T-helper 2 cell treated with Interferon-gamma antibody and Interleukin-4, amounts not matched to agents 5 μg/mL and 100 μg/mL, for 36 hours (primary cell): ENCODE measurements around the gene PLA2G4D.
"Not testable (repeated sequence)": the region's sequence is repeated elsewhere in the genome, so short reads cannot be mapped to it uniquely, and the experiment has no call there.

Source experiments
- DNase-seq: peaks from one replicate; pipeline ENCODE4 v3.0.0; 2021; ENCODE audit warnings: low spot score
- H3K27ac Mint-ChIP-seq: one replicate; pipeline ENCODE4 v1.8.0; 2021; ENCODE audit warnings: mild to moderate bottlenecking, mixed read lengths
- H3K27me3 Mint-ChIP-seq: one replicate; pipeline ENCODE4 v1.8.0; 2021; ENCODE audit warnings: low read depth, mixed read lengths
- H3K36me3 Mint-ChIP-seq: one replicate; pipeline ENCODE4 v1.8.0; 2021; ENCODE audit warnings: low read depth, mixed read lengths
- H3K4me1 Mint-ChIP-seq: one replicate; pipeline ENCODE4 v1.8.0; 2021; ENCODE audit warnings: low read depth, mixed read lengths
- H3K4me3 Mint-ChIP-seq: one replicate; pipeline ENCODE4 v1.8.0; 2022; ENCODE audit warnings: mild to moderate bottlenecking, moderate library complexity, mixed read lengths
- H3K9me3 Mint-ChIP-seq: one replicate; pipeline ENCODE4 v1.8.0; 2021; ENCODE audit warnings: mixed read lengths

Gene PLA2G4D

DNA sequence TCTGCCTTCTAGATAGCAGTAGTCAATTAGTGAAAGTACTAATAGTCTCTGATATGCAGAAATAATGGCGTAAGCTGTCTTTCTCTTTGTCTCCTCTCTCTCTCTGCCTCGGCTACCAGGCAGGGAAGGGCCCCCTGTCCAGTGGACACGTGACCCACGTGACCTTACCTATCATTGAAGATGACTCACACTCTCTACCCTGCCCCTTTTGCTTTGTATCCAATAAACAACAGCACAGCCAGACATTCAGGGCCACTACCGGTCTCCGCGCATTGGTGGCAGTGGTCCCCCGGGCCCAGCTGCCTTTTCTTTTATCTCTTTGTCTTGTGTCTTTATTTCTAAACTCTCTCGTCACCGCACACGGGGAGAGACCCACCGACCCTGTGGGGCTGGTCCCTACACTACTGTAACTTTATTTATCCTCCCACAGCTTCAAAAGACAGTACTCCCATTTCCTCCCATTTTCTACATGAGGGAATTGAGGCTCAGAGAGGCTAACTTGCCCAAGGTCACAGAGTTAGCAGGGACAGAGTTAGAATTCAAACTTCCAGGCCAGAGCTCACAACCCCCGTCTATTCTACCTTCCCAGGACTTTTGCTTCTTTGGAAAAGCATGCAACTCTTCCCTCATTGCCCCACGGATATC lies 2.5 kb downstream of the PLA2G4D start:
- H3K36me3 Mint-ChIP-seq, H3K27me3 Mint-ChIP-seq, H3K4me3 Mint-ChIP-seq, H3K9me3 Mint-ChIP-seq, H3K4me1 Mint-ChIP-seq, H3K27ac Mint-ChIP-seq, DNase-seq: not testable (repeated sequence)

DNA sequence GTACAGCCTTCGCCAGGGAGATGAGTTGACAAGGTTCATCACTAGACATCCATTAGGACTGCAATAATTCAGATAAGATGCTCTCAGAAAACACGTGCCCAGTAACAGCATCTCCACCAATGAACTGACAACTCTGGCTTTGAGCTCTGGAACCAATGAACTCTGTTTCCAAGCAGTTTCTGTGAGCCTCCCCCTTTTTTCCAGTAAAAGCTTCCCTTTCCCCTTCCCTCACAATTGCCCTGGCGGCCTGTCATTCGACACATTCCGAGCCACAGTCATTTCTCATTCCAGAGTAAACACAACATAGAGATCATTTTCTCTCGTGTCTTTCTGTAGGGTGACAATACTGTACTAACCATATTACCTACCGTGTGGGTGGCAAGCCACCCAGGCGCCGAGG lies 3.6 kb downstream of the PLA2G4D start:
- H3K4me3 Mint-ChIP-seq = no peak overlapping the region
- H3K27me3 Mint-ChIP-seq = peaks cover 6% of the 10 kb centered on the region

GRCh38 chr15:42090370-42090769 lies 4.0 kb downstream of the PLA2G4D start:
- Mint-ChIP-seq H3K9me3 (no peaks in the 10 kb centered on the region), H3K36me3 (no peaks in the 10 kb centered on the region), H3K27me3 (peaks cover 6% of the 10 kb centered on the region), H3K4me1 (peaks cover 6% of the 10 kb centered on the region), H3K4me3 (no peak overlapping the region), H3K27ac (no peak overlapping the region)
- no peak for DNase-seq

More for the DNA sequence above, 3.6 kb downstream of the PLA2G4D start:
- Mint-ChIP-seq H3K9me3 (no peaks in the 10 kb centered on the region), H3K4me1 (peaks cover 6% of the 10 kb centered on the region), H3K36me3 (no peaks in the 10 kb centered on the region), H3K27ac (no peak overlapping the region)
- DNase-seq = no peak

GRCh38 chr15:42089942-42090341 lies 4.4 kb downstream of the PLA2G4D start:
- H3K9me3 Mint-ChIP-seq = no peaks in the 10 kb centered on the region
- H3K27me3 Mint-ChIP-seq = peaks cover 6% of the 10 kb centered on the region
- H3K4me3 Mint-ChIP-seq = no peak overlapping the region
- H3K36me3 Mint-ChIP-seq = no peaks in the 10 kb centered on the region
- no peak for DNase-seq
- peaks cover 6% of the 10 kb centered on the region for H3K4me1 Mint-ChIP-seq
- no peak overlapping the region for H3K27ac Mint-ChIP-seq

GRCh38 chr15:42088801-42089640 lies 5.3 kb downstream of the PLA2G4D start:
- no peak for DNase-seq
- Mint-ChIP-seq H3K36me3 (no peaks in the 10 kb centered on the region), H3K4me1 (peaks cover 6% of the 10 kb centered on the region), H3K27ac (no peak overlapping the region), H3K27me3 (peaks cover 6% of the 10 kb centered on the region), H3K4me3 (no peak overlapping the region), H3K9me3 (no peaks in the 10 kb centered on the region)

DNA sequence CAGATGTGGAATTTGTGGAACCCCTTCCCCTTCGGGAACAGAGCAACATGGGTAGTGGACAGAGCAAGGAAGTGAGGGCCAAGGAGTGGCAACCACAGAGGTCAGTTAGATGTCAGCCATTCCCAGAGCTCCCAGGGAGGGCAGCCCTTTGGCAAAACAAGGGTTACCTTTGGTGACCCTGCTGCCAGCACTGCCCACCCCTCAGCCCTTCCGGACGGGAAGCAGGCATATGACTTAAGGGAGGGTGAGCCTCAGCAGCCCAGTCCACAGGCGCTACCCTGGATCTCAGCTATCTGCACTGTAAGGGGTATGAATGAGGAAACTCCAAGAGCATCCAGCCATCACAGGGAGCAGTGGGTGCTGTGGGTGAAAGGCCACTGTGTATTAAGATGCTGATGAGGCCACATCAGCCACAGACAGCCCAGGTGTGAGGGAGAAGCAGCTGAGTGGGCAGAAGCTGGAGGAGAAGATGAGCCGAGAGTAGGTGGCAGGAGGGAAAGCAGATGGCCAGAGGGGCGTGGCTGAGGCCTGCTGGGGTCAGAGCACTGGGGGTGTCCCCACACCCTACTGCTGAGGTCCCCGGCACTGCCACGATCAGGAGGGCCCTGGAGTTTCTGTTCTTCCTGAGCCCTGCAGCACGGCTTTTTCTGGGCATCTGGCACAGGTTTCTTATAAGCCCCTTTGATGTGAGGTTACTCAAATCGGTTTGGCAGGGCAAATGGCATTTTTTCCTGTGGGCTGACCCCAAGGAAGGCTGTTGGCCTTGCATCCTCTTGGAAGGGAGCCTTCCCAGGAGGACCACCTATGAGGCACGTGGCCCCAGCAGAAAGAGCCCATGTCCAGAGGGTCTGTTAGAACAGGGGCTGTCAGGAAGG lies 6.2 kb downstream of the PLA2G4D start:
- no peak overlapping the region for H3K27ac Mint-ChIP-seq
- H3K36me3 Mint-ChIP-seq = no peaks in the 10 kb centered on the region
- no peak overlapping the region for H3K4me3 Mint-ChIP-seq
- no peaks in the 10 kb centered on the region for H3K9me3 Mint-ChIP-seq
- H3K27me3 Mint-ChIP-seq = peaks cover 6% of the 10 kb centered on the region
- peaks cover 6% of the 10 kb centered on the region for H3K4me1 Mint-ChIP-seq
- DNase-seq = no peak

- DNase-seq = no peak
- peaks cover 6% of the 10 kb centered on the region for H3K27me3 Mint-ChIP-seq
- H3K27ac Mint-ChIP-seq = no peak overlapping the region
- H3K4me1 Mint-ChIP-seq = peaks cover 6% of the 10 kb centered on the region
- H3K4me3 Mint-ChIP-seq = no peak overlapping the region
- no peaks in the 10 kb centered on the region for H3K36me3 Mint-ChIP-seq
- H3K9me3 Mint-ChIP-seq = no peaks in the 10 kb centered on the region
Measured at GRCh38 chr15:42087460-42087859, 6.9 kb downstream of the PLA2G4D start.

GRCh38 chr15:42085721-42086120 lies 8.6 kb downstream of the PLA2G4D start:
- Mint-ChIP-seq H3K27ac (no peak overlapping the region), H3K36me3 (no peaks in the 10 kb centered on the region), H3K27me3 (peaks cover 6% of the 10 kb centered on the region), H3K4me1 (peaks cover 1% of the 10 kb centered on the region), H3K4me3 (no peak overlapping the region), H3K9me3 (no peaks in the 10 kb centered on the region)
- no peak for DNase-seq

DNA sequence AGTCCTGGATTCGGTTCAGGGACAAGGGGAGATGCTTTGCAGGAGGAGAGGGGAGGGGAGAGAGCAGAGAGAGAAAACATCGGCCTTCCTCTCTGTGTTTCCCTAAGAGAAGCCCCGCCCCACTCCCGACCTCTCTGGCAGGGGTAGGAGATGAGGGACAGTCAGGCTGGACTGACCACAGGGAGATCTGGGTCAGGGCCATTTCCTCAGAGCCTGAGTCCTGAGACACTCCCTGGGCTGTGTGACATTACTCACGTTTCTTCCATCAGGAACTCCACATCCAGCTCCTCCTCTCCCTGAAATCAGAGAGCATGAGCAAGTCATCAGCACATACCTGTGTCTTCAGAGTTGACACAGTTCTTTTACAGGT lies 9.1 kb downstream of the PLA2G4D start:
- Mint-ChIP-seq H3K27ac (no peak overlapping the region), H3K36me3 (no peaks in the 10 kb centered on the region), H3K9me3 (no peaks in the 10 kb centered on the region), H3K4me1 (peaks cover 1% of the 10 kb centered on the region), H3K27me3 (peaks cover 9% of the 10 kb centered on the region), H3K4me3 (no peak overlapping the region)
- DNase-seq = no peak

DNA sequence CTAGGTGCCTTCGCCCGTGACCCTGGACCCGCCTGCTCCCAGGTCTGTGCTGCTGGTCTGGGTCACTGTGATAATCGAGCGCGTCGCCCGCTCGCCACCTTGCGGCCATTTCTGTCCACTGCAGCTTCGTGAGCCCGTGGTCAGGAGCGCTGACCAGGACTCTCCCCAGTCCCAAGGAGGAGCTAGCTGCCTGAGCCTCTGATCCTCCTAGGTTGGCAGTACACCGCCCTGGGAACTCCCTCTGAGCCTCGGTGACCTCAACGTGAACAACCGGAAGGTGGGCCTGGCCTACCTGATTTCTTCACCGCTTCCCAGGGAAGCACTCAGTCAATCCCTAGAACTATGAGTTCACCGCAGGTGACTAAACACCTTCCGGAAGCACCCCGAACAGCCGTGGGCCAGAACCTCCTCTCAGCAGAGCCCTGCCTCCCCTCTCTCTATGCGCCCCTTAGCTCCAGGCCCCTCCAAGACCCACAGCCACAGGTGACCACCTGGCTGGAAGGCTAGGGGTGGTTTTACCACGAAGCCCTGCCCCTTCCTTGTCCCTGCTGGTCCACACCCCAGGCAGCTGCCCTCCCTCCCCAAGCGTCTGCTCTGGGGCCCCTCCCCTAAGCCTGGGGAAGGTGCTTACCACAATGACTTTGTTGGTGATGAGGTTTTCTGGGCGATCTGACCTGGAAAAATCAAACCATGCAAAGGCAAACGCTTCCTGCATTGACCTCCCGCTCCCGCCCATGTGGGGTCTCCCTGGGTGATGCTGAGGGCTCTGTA lies 9.7 kb downstream of the PLA2G4D start:
- H3K27me3 Mint-ChIP-seq = peaks cover 6% of the 10 kb centered on the region
- peaks cover 1% of the 10 kb centered on the region for H3K4me1 Mint-ChIP-seq
- H3K27ac Mint-ChIP-seq = no peak overlapping the region
- no peaks in the 10 kb centered on the region for H3K9me3 Mint-ChIP-seq
- H3K36me3 Mint-ChIP-seq = no peaks in the 10 kb centered on the region
- H3K4me3 Mint-ChIP-seq = no peak overlapping the region
- peak; percentile 31 for DNase-seq

DNA sequence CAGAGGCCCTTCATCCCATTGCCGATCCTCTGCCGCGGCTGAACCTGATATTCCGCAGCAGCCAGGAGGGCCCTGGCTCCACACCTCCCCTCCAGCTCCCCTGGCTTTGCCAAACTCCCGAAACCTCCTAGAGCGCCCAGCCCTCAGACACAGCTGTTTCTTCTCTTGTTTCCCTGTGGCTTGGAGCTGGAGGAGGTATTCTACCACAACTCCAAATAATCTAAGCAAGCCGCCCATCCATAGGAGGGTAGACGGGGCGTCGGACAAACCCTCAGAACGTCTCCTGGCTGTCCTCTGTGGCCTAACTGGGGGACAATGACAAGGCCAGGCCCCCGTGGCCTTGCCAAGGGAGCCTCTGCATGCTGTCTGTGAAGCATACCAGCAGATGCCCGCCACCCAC lies 10.4 kb downstream of the PLA2G4D start:
- Mint-ChIP-seq H3K9me3 (no peaks in the 10 kb centered on the region), H3K27me3 (peaks cover 5% of the 10 kb centered on the region), H3K4me1 (peaks cover 1% of the 10 kb centered on the region), H3K36me3 (no peaks in the 10 kb centered on the region), H3K4me3 (no peak overlapping the region), H3K27ac (no peak overlapping the region)
- DNase-seq = no peak

DNA sequence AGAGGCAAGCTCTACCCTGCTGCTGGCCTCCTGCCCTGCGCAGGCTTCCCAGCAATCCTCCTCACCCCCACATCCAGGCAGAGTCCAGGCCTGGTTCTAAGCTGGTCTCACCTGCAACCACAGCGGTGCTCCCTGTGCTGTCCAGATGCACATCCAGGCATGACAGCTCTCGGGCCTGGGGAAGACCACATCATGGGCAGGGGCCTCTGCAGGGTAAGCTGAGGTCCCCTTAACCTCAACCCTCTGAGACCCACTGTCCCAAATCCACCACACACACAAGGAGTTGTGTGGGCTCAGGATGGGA lies 10.8 kb downstream of the PLA2G4D start:
- H3K9me3 Mint-ChIP-seq = no peaks in the 10 kb centered on the region
- H3K27ac Mint-ChIP-seq = no peak overlapping the region
- H3K4me3 Mint-ChIP-seq = no peak overlapping the region
- DNase-seq = no peak
- H3K36me3 Mint-ChIP-seq = no peaks in the 10 kb centered on the region
- H3K4me1 Mint-ChIP-seq = peaks cover 1% of the 10 kb centered on the region
- peaks cover 5% of the 10 kb centered on the region for H3K27me3 Mint-ChIP-seq

- no peaks in the 10 kb centered on the region for H3K36me3 Mint-ChIP-seq
- no peak overlapping the region for H3K27ac Mint-ChIP-seq
- no peaks in the 10 kb centered on the region for H3K9me3 Mint-ChIP-seq
- H3K27me3 Mint-ChIP-seq = peaks cover 4% of the 10 kb centered on the region
- no peak for DNase-seq
- H3K4me1 Mint-ChIP-seq = no peaks in the 10 kb centered on the region
- no peak overlapping the region for H3K4me3 Mint-ChIP-seq
Measured at GRCh38 chr15:42082823-42083604, 11.3 kb downstream of the PLA2G4D start.
